ENCODE data around the gene ZNF341. TPM values are rescaled to one million over a fixed set of nuclear protein-coding genes. Genes with fewer than 3 reads are reported as not detected.
A peak's percentile ranks its signal among the peaks of the same experiment; 100 is the strongest.

ZNF341 gene
- total and polyA plus RNA-seq, 5 donors = 1.5 to 2.2 (median 1.8) TPM

DNA sequence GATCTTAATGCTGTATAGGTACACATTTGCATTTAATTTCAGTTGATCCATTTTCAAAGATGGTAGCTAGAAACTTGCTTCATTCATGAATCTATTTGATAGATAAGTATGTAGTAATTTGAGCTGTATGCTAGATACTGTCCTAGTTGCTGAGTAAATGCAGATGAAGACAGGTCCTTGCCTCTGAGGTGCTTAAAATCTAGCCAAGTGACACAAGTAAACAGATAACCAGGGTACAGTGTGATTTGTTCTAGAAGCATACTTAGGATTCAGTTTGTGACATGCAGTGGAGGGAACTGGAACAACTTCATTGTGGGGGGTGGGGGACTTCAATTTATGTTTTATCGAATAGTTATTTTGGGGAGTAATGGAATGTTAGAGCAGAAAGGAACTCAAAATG lies 88.6 kb downstream of the ZNF341 start:
- Histone ChIP-seq H3K9me3 (ENCODE audit: control insufficient read depth, low read length) (no peaks in the 10 kb centered on the region), H3K27me3 (ENCODE audit: control insufficient read depth, insufficient read depth) (no peaks in the 10 kb centered on the region), H3K4me1 (ENCODE audit: control insufficient read depth, insufficient read depth, low read length) (peaks cover 18% of the 10 kb centered on the region), H3K4me3 (ENCODE audit: low read length) (no peak overlapping the region), H3K27ac (ENCODE audit: low read length) (no peak overlapping the region)
- 76% methylated on average over 1 of the region's 1 CpG for WGBS
- intact Hi-C loops (cut with DNase I) = no loop called here
- DNase-seq (no peak), ATAC-seq (peak in 1 of 2 donors; percentile 37)

DNA sequence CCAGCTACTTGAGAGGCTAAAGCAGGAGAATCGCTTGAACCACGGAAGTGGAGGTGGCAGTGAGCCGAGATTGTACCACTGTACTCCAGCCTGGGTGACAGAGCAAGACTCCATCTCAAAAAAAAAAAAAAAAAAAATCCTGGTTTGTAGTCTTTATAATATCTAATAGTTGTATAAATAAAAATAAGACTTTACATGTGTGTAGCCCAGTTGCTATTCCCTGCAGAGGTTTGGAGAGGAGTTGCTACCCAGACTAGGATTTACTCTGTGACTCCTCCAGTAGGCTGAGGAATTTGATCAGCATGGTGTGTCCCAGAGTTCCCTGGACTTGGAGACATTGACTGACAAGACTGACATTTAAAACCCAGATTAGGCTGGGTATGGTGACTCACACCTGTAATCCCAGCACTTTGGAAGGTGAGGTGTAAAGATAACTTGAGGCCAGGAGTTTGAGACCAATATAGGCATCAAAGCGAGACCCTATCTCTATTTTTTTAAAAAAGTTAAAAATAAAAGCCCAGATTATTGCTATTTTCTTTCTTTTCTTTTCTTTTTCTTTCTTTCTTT lies 89.6 kb downstream of the ZNF341 start:
- ATAC-seq (no peak), DNase-seq (no peak)
- Histone ChIP-seq H3K4me1 (ENCODE audit: control insufficient read depth, insufficient read depth, low read length) (peaks cover 23% of the 10 kb centered on the region), H3K9me3 (ENCODE audit: control insufficient read depth, low read length) (no peaks in the 10 kb centered on the region), H3K27me3 (ENCODE audit: control insufficient read depth, insufficient read depth) (no peaks in the 10 kb centered on the region), H3K4me3 (ENCODE audit: low read length) (no peak overlapping the region), H3K27ac (ENCODE audit: low read length) (no peak overlapping the region)
- 90% methylated on average over 4 of the region's 4 CpGs for WGBS
- intact Hi-C loops (cut with DNase I) = no loop called here

DNA sequence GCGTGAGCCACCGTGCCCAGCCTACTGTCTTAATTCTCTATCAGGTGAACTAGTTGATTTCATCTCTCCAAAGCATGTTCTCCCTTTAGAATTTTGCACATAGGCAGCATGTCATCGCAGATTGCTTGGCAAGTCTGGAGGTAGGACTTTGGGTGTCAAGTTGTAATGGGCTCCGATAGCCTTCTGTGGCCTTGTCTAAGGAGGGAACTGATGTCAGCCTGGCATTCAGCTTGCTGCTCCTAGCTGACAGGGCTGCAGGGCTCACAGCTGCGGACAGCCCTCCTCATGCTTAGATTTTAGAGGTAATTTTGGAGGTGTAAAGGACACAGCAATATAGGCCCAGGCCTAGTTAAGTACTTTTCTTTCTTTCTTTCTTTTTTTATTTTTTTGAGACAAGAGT lies 90.6 kb downstream of the ZNF341 start:
- Histone ChIP-seq H3K9me3 (ENCODE audit: control insufficient read depth, low read length) (no peaks in the 10 kb centered on the region), H3K4me3 (ENCODE audit: low read length) (no peak overlapping the region), H3K27me3 (ENCODE audit: control insufficient read depth, insufficient read depth) (no peaks in the 10 kb centered on the region), H3K27ac (ENCODE audit: low read length) (no peak overlapping the region), H3K4me1 (ENCODE audit: control insufficient read depth, insufficient read depth, low read length) (peaks cover 24% of the 10 kb centered on the region)
- DNase-seq (no peak), ATAC-seq (peak; percentile 66 to 67)
- intact Hi-C loops (cut with DNase I) = no loop called here
- WGBS = 59% methylated on average over 5 of the region's 5 CpGs

DNA sequence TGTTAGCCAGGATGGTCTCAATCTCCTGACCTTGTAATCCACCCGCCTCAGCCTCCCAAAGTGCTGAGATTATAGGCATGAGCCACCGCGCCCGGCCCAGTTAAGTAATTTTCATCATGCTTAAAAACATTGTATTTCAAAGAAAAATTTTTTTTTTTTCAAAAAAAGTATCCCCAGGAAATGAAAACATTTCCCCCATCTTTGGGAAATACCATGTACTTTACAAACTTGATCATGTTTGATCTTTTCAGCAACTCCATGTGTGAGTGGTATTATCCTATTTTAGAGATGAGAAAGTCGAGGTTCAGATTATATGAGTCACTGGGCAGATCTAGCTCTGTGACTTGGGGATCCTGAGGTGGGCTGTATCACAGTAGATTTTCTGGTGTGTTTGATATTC lies 91.2 kb downstream of the ZNF341 start:
- WGBS = 96% methylated on average over 5 of the region's 5 CpGs
- Histone ChIP-seq H3K27ac (ENCODE audit: low read length) (no peak overlapping the region), H3K4me3 (ENCODE audit: low read length) (no peak overlapping the region), H3K9me3 (ENCODE audit: control insufficient read depth, low read length) (no peaks in the 10 kb centered on the region), H3K27me3 (ENCODE audit: control insufficient read depth, insufficient read depth) (no peaks in the 10 kb centered on the region), H3K4me1 (ENCODE audit: control insufficient read depth, insufficient read depth, low read length) (peaks cover 25% of the 10 kb centered on the region)
- ATAC-seq = no peak
- no peak for DNase-seq
- intact Hi-C loops (cut with DNase I) = no loop called here

DNA sequence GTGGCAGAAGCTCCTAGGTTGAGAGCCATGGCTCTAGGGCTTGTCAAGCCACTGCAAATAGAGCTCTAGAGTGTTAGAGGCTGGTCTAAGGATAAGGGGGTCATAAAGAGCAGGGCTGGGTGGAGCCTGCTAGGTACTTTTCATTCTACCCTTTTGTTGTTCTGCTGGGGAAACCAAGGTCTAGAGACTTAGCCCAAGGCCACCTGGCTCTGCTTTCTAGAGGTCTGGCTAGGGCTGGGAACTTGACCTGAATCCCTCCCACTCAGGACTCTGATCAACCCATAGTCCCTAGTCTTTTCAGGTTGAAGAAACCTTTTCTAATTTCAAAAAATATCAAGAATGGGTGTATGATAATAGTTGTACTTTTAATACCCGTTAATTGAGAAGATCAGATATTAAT lies 93.1 kb downstream of the ZNF341 start:
- Histone ChIP-seq H3K27me3 (ENCODE audit: control insufficient read depth, insufficient read depth) (no peaks in the 10 kb centered on the region), H3K9me3 (ENCODE audit: control insufficient read depth, low read length) (no peaks in the 10 kb centered on the region), H3K4me1 (ENCODE audit: control insufficient read depth, insufficient read depth, low read length) (peaks cover 29% of the 10 kb centered on the region), H3K4me3 (ENCODE audit: low read length) (no peak overlapping the region), H3K27ac (ENCODE audit: low read length) (no peak overlapping the region)
- 97% methylated on average over 1 of the region's 1 CpG for WGBS
- intact Hi-C loops (cut with DNase I) = no loop called here
- DNase-seq = no peak
- no peak for ATAC-seq

DNA sequence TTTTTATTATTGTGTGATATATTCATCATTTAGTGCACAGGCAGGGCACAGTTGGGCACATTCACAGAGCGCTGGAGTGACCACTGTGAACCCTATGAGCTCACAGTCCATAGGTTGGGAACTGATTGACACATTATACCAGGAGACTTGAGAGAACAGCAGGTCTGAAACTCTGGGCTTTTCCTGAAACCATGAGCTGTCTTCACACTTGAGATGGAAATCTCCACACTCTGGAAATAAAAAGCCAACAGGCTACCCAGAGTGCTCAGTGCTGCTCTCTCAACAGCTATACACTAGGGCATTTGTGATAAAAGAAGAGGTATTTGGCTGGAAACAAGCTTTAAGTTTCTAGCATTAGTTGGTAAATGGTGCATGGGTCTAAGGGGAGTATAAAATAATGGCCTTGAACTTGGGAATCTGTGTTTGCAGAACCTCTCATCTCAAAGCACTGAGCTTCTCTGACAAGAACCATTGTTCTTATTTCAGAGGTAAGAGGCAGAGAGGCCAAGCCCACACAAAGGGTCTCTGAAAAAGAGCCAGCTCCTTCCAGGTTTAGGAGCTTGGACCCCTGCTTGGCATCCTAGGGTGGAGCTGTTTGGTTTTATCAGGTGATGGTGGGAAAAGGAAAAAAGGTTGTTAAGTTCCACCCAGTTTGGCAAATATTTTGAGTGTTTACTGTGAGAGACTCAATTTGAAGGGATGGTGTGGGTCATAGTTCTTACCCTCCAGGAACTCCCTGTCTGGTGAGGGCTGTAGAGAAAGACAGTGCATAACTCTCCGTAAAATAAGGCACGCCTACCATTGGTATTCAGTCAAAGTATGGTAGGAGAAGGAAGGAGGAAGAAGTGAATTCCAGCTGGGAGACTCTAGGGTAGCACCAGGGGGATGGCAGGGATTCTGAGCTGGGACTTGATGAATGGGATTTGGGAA lies 93.8 kb downstream of the ZNF341 start:
- ATAC-seq = no peak
- Histone ChIP-seq H3K4me1 (ENCODE audit: control insufficient read depth, insufficient read depth, low read length) (peaks cover 36% of the 10 kb centered on the region), H3K27ac (ENCODE audit: low read length) (no peak overlapping the region), H3K4me3 (ENCODE audit: low read length) (no peak overlapping the region), H3K27me3 (ENCODE audit: control insufficient read depth, insufficient read depth) (no peaks in the 10 kb centered on the region), H3K9me3 (ENCODE audit: control insufficient read depth, low read length) (no peaks in the 10 kb centered on the region)
- no peak for DNase-seq
- 95% methylated on average over 3 of the region's 3 CpGs for WGBS
- intact Hi-C loops (cut with DNase I) = no loop called here

DNA sequence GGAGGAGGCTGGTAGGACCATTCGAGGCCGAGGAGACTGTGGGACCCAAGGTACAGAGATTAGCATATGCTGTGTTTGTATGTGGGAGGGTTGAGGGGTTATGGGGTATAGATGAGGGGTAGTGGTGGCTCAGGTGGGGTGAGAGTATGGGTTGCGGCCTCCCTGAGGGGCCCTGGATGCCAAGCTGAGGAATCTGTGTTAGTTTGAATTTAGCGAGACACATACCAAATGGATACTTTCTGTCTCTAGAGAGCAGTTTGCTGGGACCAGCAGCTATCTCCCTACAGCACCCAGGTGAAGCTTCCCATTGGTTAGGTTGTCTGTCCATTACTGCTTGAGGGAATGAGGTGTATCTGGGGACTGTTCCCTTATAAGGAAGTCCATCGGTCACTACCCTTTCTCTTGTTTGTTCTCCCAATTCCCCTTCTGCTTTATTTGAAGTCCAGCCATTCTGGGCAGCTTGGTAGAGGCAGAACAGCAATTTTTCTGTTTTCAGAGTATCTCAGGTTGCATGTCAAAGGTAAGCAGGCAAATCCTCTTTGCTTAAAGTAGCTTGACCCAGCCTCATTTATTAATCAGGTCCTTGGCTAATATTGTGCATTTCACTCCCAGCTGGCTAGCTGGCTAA lies 94.6 kb downstream of the ZNF341 start:
- WGBS = 85% methylated on average over 5 of the region's 5 CpGs
- Histone ChIP-seq H3K27me3 (ENCODE audit: control insufficient read depth, insufficient read depth) (no peaks in the 10 kb centered on the region), H3K9me3 (ENCODE audit: control insufficient read depth, low read length) (no peaks in the 10 kb centered on the region), H3K27ac (ENCODE audit: low read length) (no peak overlapping the region), H3K4me3 (ENCODE audit: low read length) (no peak overlapping the region), H3K4me1 (ENCODE audit: control insufficient read depth, insufficient read depth, low read length) (peaks cover 36% of the 10 kb centered on the region)
- intact Hi-C loops (cut with DNase I) = no loop called here
- DNase-seq (no peak), ATAC-seq (no peak)

DNA sequence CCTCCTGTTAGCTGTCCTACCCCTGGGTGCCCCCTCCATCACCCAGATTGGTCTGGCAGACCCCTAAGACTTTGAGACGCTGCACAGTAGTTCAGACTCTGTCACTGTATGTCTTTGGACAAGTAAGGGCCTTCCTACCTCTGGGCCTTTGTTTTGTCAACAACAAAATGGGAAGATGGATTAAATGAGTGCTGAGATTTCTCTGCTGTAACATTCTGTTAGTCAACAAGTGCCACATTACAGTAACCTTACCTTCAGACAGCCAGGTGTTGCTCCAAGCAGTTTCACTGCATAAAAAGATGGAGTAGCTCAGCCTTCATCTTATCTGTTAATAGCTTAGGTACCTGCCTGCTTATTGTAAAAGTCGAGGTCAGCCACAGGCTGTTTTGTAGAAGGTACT lies 95.3 kb downstream of the ZNF341 start:
- H3K4me3 ChIP-seq (ENCODE audit: low read length) = no peak overlapping the region
- peaks cover 41% of the 10 kb centered on the region for H3K4me1 ChIP-seq (ENCODE audit: control insufficient read depth, insufficient read depth, low read length)
- whole genome bisulfite sequencing = 76% methylated on average over 2 of the region's 2 CpGs
- DNase-seq (no peak), ATAC-seq (no peak)
- no peak overlapping the region for H3K27ac ChIP-seq (ENCODE audit: low read length)
- H3K9me3 ChIP-seq (ENCODE audit: control insufficient read depth, low read length) = no peaks in the 10 kb centered on the region
- no peaks in the 10 kb centered on the region for H3K27me3 ChIP-seq (ENCODE audit: control insufficient read depth, insufficient read depth)
- intact Hi-C loops (cut with DNase I) = no loop called here

DNA sequence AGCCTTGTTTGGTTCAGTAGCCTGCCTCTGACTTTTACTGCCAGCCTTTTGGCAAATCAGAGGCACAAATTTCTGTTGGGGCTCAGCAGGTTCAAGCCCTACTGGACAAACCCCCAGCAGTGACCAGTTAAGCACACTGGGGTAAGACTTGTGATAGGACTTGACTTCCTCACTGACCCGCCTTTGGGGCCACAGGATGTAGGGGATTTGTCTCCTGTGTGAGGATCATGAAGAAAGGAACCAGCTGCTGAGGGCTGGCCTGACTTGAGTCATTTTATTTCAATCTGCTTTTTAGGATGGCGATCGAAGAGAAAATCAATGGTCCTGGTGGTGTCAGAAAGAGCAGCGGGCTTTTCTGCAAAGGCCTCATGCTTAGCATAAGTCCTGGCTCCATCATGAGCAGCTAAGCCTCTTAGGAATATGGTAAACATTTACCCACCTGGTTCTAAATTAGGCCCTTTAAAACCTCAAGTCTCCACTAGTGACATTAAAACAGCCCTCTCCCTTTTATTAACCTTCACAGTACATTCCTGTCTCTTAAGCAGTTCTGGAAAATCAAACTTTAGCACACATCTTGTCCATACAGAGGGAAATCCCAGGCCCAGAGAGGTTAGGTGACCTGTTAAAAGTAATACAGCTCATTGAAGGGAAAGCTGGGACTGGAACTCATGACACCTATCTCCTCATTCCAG lies 96.0 kb downstream of the ZNF341 start:
- ATAC-seq (no peak), DNase-seq (no peak)
- 79% methylated on average over 4 of the region's 4 CpGs for WGBS
- Histone ChIP-seq H3K27ac (ENCODE audit: low read length) (no peak overlapping the region), H3K9me3 (ENCODE audit: control insufficient read depth, low read length) (no peaks in the 10 kb centered on the region), H3K4me3 (ENCODE audit: low read length) (no peak overlapping the region), H3K4me1 (ENCODE audit: control insufficient read depth, insufficient read depth, low read length) (peaks cover 42% of the 10 kb centered on the region), H3K27me3 (ENCODE audit: control insufficient read depth, insufficient read depth) (no peaks in the 10 kb centered on the region)
- intact Hi-C loops (cut with DNase I) = no loop called here

DNA sequence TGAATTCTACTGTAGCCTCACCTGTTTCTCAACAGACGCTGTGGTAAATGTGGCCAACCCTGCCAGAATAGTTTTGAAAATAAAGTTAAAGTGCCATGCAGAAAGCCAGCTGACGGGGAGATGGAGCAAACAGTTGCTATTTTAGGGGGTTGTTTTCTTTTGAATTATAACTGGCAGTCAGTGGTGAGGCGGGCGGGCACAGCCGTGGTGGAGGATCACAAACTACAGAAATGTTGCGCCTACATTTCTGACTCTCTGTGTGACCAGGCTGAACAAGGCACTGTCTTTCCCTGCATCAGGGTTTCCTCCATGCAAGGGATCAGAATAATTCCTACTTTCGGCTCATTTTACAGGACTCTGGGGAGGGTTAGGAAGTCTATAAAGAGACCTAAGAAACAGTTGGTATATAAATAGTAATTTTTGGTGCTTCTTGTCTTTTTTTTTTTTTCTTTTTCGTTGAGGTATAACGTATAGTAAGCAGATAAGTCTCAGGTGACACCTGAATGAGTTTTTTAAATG lies 96.6 kb downstream of the ZNF341 start:
- no peak for DNase-seq
- WGBS = 52% methylated on average over 9 of the region's 9 CpGs
- intact Hi-C loops (cut with DNase I) = no loop called here
- Histone ChIP-seq H3K27ac (ENCODE audit: low read length) (peak overlapping the region; percentile 6), H3K9me3 (ENCODE audit: control insufficient read depth, low read length) (no peaks in the 10 kb centered on the region), H3K27me3 (ENCODE audit: control insufficient read depth, insufficient read depth) (no peaks in the 10 kb centered on the region), H3K4me3 (ENCODE audit: low read length) (no peak overlapping the region), H3K4me1 (ENCODE audit: control insufficient read depth, insufficient read depth, low read length) (peaks cover 48% of the 10 kb centered on the region)
- ATAC-seq = no peak
